COLO829 (cell line): ENCODE measurements around the gene POM121.
"Not testable (repeated sequence)": the region's sequence is repeated elsewhere in the genome, so short reads cannot be mapped to it uniquely, and the experiment has no call there.

ENCODE experiments used
- DNase-seq: peaks from one replicate; pipeline ENCODE4 v3.0.0; 2012; ENCODE audit warnings: low spot score

The POM121 gene

GRCh38 chr7:72949686-72950085, 24.8 kb downstream of the POM121 start:
- DNase-seq: not testable (repeated sequence)

GRCh38 chr7:72950432-72950831, 25.5 kb downstream of the POM121 start:
- DNase-seq: not testable (repeated sequence)

- DNase-seq: not testable (repeated sequence)
These were observed 29.1 kb downstream of the POM121 start for GRCh38 chr7:72953901-72954562.

GRCh38 chr7:72954563-72955198, 29.8 kb downstream of the POM121 start:
- not testable (repeated sequence) for DNase-seq

GRCh38 chr7:72960029-72960428, 35.1 kb downstream of the POM121 start:
- DNase-seq: not testable (repeated sequence)

- not testable (repeated sequence) for DNase-seq
These were observed 35.9 kb downstream of the POM121 start for GRCh38 chr7:72960626-72961345.

- DNase-seq: not testable (repeated sequence)
These were observed 36.4 kb downstream of the POM121 start for GRCh38 chr7:72961346-72961650.

- not testable (repeated sequence) for DNase-seq
These were observed 38.2 kb downstream of the POM121 start for GRCh38 chr7:72963056-72963455.

- DNase-seq: not testable (repeated sequence)
These were observed 40.5 kb downstream of the POM121 start for GRCh38 chr7:72965186-72965975.

GRCh38 chr7:72966892-72967291, 42.0 kb downstream of the POM121 start:
- DNase-seq: not testable (repeated sequence)

GRCh38 chr7:72968980-72969516, 44.2 kb downstream of the POM121 start, which contains the start of gene TRIM74:
TRIM74 (minus strand) TSS chr7:72969466; CDS start chr7:72966157, 3,309 bp downstream.
- not testable (repeated sequence) for DNase-seq

- not testable (repeated sequence) for DNase-seq
These were observed 44.8 kb downstream of the POM121 start for GRCh38 chr7:72969688-72970087.

GRCh38 chr7:72971505-72971904, 46.6 kb downstream of the POM121 start:
- DNase-seq: not testable (repeated sequence)

- DNase-seq: not testable (repeated sequence)
These were observed 49.9 kb downstream of the POM121 start for GRCh38 chr7:72974781-72975180.

GRCh38 chr7:72975656-72976286, 50.9 kb downstream of the POM121 start:
- DNase-seq: not testable (repeated sequence)

GRCh38 chr7:72976434-72976833, 51.5 kb downstream of the POM121 start:
- DNase-seq: not testable (repeated sequence)

- not testable (repeated sequence) for DNase-seq
These were observed 55.5 kb downstream of the POM121 start for GRCh38 chr7:72980382-72980781.

GRCh38 chr7:72982084-72982483, 57.2 kb downstream of the POM121 start:
- DNase-seq: not testable (repeated sequence)

- DNase-seq: not testable (repeated sequence)
These were observed 65.4 kb downstream of the POM121 start for GRCh38 chr7:72990146-72990913.

- not testable (repeated sequence) for DNase-seq
These were observed 70.6 kb downstream of the POM121 start for GRCh38 chr7:72995484-72995883.
